Activated B cell treated with CpG ODN at 0.5 μM for 24 hours (primary cell): ENCODE measurements around the gene MED13L. TPM values are rescaled to one million over a fixed set of nuclear protein-coding genes. Genes with fewer than 3 reads are reported as not detected.

Experiments used
- ATAC-seq: fragments of 200-7000 bp; cut with Tn5 transposase; one replicate; pipeline ENCODE4 v1.10.0; 2021; ENCODE audit warnings: low read depth, mild to moderate bottlenecking, moderate library complexity
- CTCF ChIA-PET: fragments of 350-600 bp; sonication (Branson Sonifier 250); formaldehyde crosslinking; loops from one replicate; lab custom pipeline; 2021; ENCODE audit warnings: antibody characterized with exemption; lab: Charles Lee
- POLR2A ChIA-PET: fragments of 350-600 bp; sonication (Branson Sonifier 250); formaldehyde crosslinking; loops from one replicate; lab custom pipeline; 2021; ENCODE audit warnings: antibody characterized with exemption; lab: Charles Lee
- DNase-seq: peaks from one replicate; pipeline ENCODE4 v3.0.0; 2022
- H3K27ac Mint-ChIP-seq: one replicate; pipeline ENCODE4 v1.8.0; 2020; ENCODE audit warnings: mixed read lengths
- H3K27me3 Mint-ChIP-seq: one replicate; pipeline ENCODE4 v1.8.0; 2021; ENCODE audit warnings: mixed read lengths
- H3K36me3 Mint-ChIP-seq: one replicate; pipeline ENCODE4 v1.8.0; 2021; ENCODE audit warnings: low read depth, mixed read lengths
- H3K4me1 Mint-ChIP-seq: one replicate; pipeline ENCODE4 v1.8.0; 2021; ENCODE audit warnings: mixed read lengths
- H3K4me3 Mint-ChIP-seq: one replicate; pipeline ENCODE4 v1.8.0; 2020; ENCODE audit warnings: mild to moderate bottlenecking, mixed read lengths
- H3K9me3 Mint-ChIP-seq: one replicate; pipeline ENCODE4 v1.8.0; 2020; ENCODE audit warnings: mixed read lengths
- CTCF ChIP-seq: fragments of 200-600 bp; IDR thresholded peaks from one replicate; pipeline ENCODE4 v1.8.0; 2022; ENCODE audit warnings: antibody characterized with exemption, mild to moderate bottlenecking
- intact Hi-C: fragments of 100-400 bp; cut with micrococcal nuclease; formaldehyde crosslinking; loops from one replicate; pipeline ENCODE4 v1.15.1; 2024
- total RNA-seq: library from RNA; stranded (reverse); gene quantifications from 2 replicates; pipeline ENCODE4 v1.2.3, GENCODE V29; 2022

The MED13L gene
- total RNA-seq, 1 donor from 2014 or later, result 183 TPM

GRCh38 chr12:116204169-116204568, 73.3 kb downstream of the MED13L start:
- no peak for DNase-seq
- H3K27me3 Mint-ChIP-seq, result no peaks in the 10 kb centered on the region
- no peak for TF ChIP-seq CTCF
- CTCF ChIA-PET, result interaction anchor here (1.6 kb wide), 1 partner anchor 32 kb away, joined by 4 read pairs; no protein-coding TSS in a partner anchor
- intact Hi-C loops, result no loop called here
- H3K4me1 Mint-ChIP-seq, result peaks cover 33% of the 10 kb centered on the region
- no peak overlapping the region for H3K4me3 Mint-ChIP-seq
- no peaks in the 10 kb centered on the region for H3K9me3 Mint-ChIP-seq
- no peak overlapping the region for H3K27ac Mint-ChIP-seq
- POLR2A ChIA-PET, result no interaction called here
- H3K36me3 Mint-ChIP-seq, result peaks cover 15% of the 10 kb centered on the region
- ATAC-seq, result no peak

- H3K4me1 Mint-ChIP-seq, result peaks cover 42% of the 10 kb centered on the region
These were observed 74.6 kb downstream of the MED13L start for GRCh38 chr12:116202940-116203339.

GRCh38 chr12:116202433-116202832, 75.1 kb downstream of the MED13L start:
- Mint-ChIP-seq H3K27me3 (no peaks in the 10 kb centered on the region), H3K27ac (peak overlapping the region; percentile 13), H3K4me3 (no peak overlapping the region), H3K36me3 (peaks cover 15% of the 10 kb centered on the region), H3K9me3 (no peaks in the 10 kb centered on the region), H3K4me1 (peaks cover 44% of the 10 kb centered on the region)
- POLR2A ChIA-PET, result no interaction called here
- CTCF ChIA-PET, result no interaction called here
- no peak for TF ChIP-seq CTCF
- intact Hi-C loops, result no loop called here
- ATAC-seq, result peak; percentile 14
- no peak for DNase-seq

More at GRCh38 chr12:116202940-116203339, 74.6 kb downstream of the MED13L start:
- Mint-ChIP-seq H3K9me3 (no peaks in the 10 kb centered on the region), H3K4me3 (no peak overlapping the region), H3K27me3 (no peaks in the 10 kb centered on the region), H3K27ac (no peak overlapping the region), H3K36me3 (peaks cover 15% of the 10 kb centered on the region)
- intact Hi-C loops, result no loop called here
- no peak for TF ChIP-seq CTCF
- ATAC-seq, result no peak
- CTCF ChIA-PET, result no interaction called here
- no peak for DNase-seq
- POLR2A ChIA-PET, result no interaction called here

- POLR2A ChIA-PET, result interaction anchor here (0.6 kb wide), 1 partner anchor 358 kb away, joined by 6 read pairs; no protein-coding TSS in a partner anchor
- intact Hi-C loops, result no loop called here
- no peak overlapping the region for H3K4me3 Mint-ChIP-seq
These were observed 75.6 kb downstream of the MED13L start for GRCh38 chr12:116201908-116202307.

GRCh38 chr12:116201359-116201758, 76.1 kb downstream of the MED13L start:
- H3K36me3 Mint-ChIP-seq, result peaks cover 15% of the 10 kb centered on the region
- ATAC-seq (no peak), DNase-seq (no peak)
- no peak for TF ChIP-seq CTCF
- H3K27me3 Mint-ChIP-seq, result no peaks in the 10 kb centered on the region
- intact Hi-C loops, result no loop called here
- ChIA-PET CTCF (interaction anchor here (0.5 kb wide), 1 partner anchor 507 kb away, joined by 3 read pairs; no protein-coding TSS in a partner anchor), POLR2A (interaction anchor here (0.6 kb wide), 1 partner anchor 358 kb away, joined by 6 read pairs; no protein-coding TSS in a partner anchor)
- no peak overlapping the region for H3K4me3 Mint-ChIP-seq
- H3K4me1 Mint-ChIP-seq, result peaks cover 49% of the 10 kb centered on the region
- H3K9me3 Mint-ChIP-seq, result no peaks in the 10 kb centered on the region
- no peak overlapping the region for H3K27ac Mint-ChIP-seq

More at GRCh38 chr12:116201908-116202307, 75.6 kb downstream of the MED13L start:
- Mint-ChIP-seq H3K27me3 (no peaks in the 10 kb centered on the region), H3K27ac (no peak overlapping the region), H3K36me3 (peaks cover 15% of the 10 kb centered on the region), H3K9me3 (no peaks in the 10 kb centered on the region), H3K4me1 (peaks cover 45% of the 10 kb centered on the region)
- ATAC-seq (no peak), DNase-seq (no peak)
- CTCF ChIA-PET, result no interaction called here
- no peak for TF ChIP-seq CTCF
